Frontal cortex (tissue), 4 donors: Measurements from ENCODE around the gene FURIN. TPM values are rescaled to one million over a fixed set of nuclear protein-coding genes. Genes with fewer than 3 reads are reported as not detected.
"Not testable (repeated sequence)": the region's sequence is repeated elsewhere in the genome, so short reads cannot be mapped to it uniquely, and the experiment has no call there.

Source experiments
- DNase-seq, 2 donors: peaks; one replicate each; pipeline ENCODE4 v3.0.0; 2012; ENCODE audit warnings: low spot score in 2 of 2
- FAIRE-seq: peaks from 2 replicates; lab custom pipeline; 2012; peaks lifted over from hg19 to GRCh38; lab: Jason Lieb, UNC
- total RNA-seq: library from RNA; depleted of rRNA; stranded (reverse); fragments of >200 nt; gene quantifications from one replicate; pipeline ENCODE4 v1.2.3, GENCODE V29; 2014
- donor health status: control.
- donor health status: control.
- donor health status: control.

The FURIN gene
- total RNA-seq, 1 donor from 2014 or later = 9.4 TPM

GRCh38 chr15:90910441-90911301, 42.3 kb downstream of the FURIN start:
- FAIRE-seq (no peak), DNase-seq (no peak)

- no peak for DNase-seq
- FAIRE-seq = no peak
Measured at GRCh38 chr15:90911302-90911623, 42.9 kb downstream of the FURIN start.

- DNase-seq (no peak), FAIRE-seq (no peak)
Measured at GRCh38 chr15:90911906-90912769, 43.8 kb downstream of the FURIN start.

GRCh38 chr15:90912770-90913075, 44.3 kb downstream of the FURIN start:
- DNase-seq (no peak), FAIRE-seq (no peak)

GRCh38 chr15:90913398-90913944, 45.1 kb downstream of the FURIN start:
- DNase-seq (no peak), FAIRE-seq (no peak)

- DNase-seq = no peak
- no peak for FAIRE-seq
Measured at GRCh38 chr15:90914305-90915080, 46.1 kb downstream of the FURIN start.

- FAIRE-seq (no peak), DNase-seq (no peak)
Measured at GRCh38 chr15:90915216-90915807, 46.9 kb downstream of the FURIN start.

GRCh38 chr15:90915808-90916440, 47.5 kb downstream of the FURIN start:
- DNase-seq (no peak), FAIRE-seq (no peak)

GRCh38 chr15:90916461-90916860, 48.1 kb downstream of the FURIN start:
- no peak for DNase-seq

GRCh38 chr15:90917569-90917968, 49.2 kb downstream of the FURIN start:
- FAIRE-seq = no peak
- no peak for DNase-seq

More at GRCh38 chr15:90916461-90916860, 48.1 kb downstream of the FURIN start:
- FAIRE-seq = no peak

GRCh38 chr15:90918034-90918788, 49.8 kb downstream of the FURIN start:
- no peak for FAIRE-seq

GRCh38 chr15:90918835-90919234, 50.4 kb downstream of the FURIN start:
- FAIRE-seq (no peak), DNase-seq (no peak)

More at GRCh38 chr15:90918034-90918788, 49.8 kb downstream of the FURIN start:
- DNase-seq = no peak

- FAIRE-seq (no peak), DNase-seq (no peak)
Measured at GRCh38 chr15:90921887-90922286, 53.5 kb downstream of the FURIN start.

GRCh38 chr15:90922712-90923322, 54.4 kb downstream of the FURIN start:
- not testable (repeated sequence) for DNase-seq, FAIRE-seq

- no peak for FAIRE-seq
- DNase-seq = no peak
Measured at GRCh38 chr15:90924375-90924774, 56.0 kb downstream of the FURIN start.

- not testable (repeated sequence) for FAIRE-seq, DNase-seq
Measured at GRCh38 chr15:90926766-90927165, 58.4 kb downstream of the FURIN start.

GRCh38 chr15:90928106-90928505, 59.7 kb downstream of the FURIN start:
- FAIRE-seq, DNase-seq: not testable (repeated sequence)
